T-helper 9 cell (primary cell): ENCODE data around the gene TSEN54.

Experiments used
- DNase-seq: peaks from one replicate; pipeline ENCODE4 v3.0.0-alpha.2; 2020

The TSEN54 gene

GRCh38 chr17:75521951-75522727, 5.8 kb downstream of the TSEN54 start:
- no peak for DNase-seq

- no peak for DNase-seq
These were observed 7.3 kb downstream of the TSEN54 start for GRCh38 chr17:75523647-75524046.

GRCh38 chr17:75524269-75524969, 8.1 kb downstream of the TSEN54 start:
- DNase-seq: no peak

GRCh38 chr17:75524970-75525805, 8.9 kb downstream of the TSEN54 start, which contains the start of gene LLGL2:
LLGL2 (plus strand) TSS chr17:75525697; CDS start chr17:75543427, 17,730 bp downstream.
- peak; percentile 78 for DNase-seq

GRCh38 chr17:75525806-75526554, 9.7 kb downstream of the TSEN54 start:
- no peak for DNase-seq

GRCh38 chr17:75526555-75527270, 10.4 kb downstream of the TSEN54 start:
- no peak for DNase-seq

- DNase-seq: no peak
These were observed 14.8 kb downstream of the TSEN54 start for GRCh38 chr17:75530837-75531720.

GRCh38 chr17:75531721-75532072, 15.4 kb downstream of the TSEN54 start:
- DNase-seq: no peak

GRCh38 chr17:75535119-75535537, 18.8 kb downstream of the TSEN54 start:
- peak; percentile 31 for DNase-seq

GRCh38 chr17:75535871-75536270, 19.5 kb downstream of the TSEN54 start:
- no peak for DNase-seq

GRCh38 chr17:75536366-75536765, 20.0 kb downstream of the TSEN54 start:
- DNase-seq: no peak

- DNase-seq: no peak
These were observed 23.8 kb downstream of the TSEN54 start for GRCh38 chr17:75539967-75540729.

GRCh38 chr17:75540923-75541503, 24.7 kb downstream of the TSEN54 start:
- no peak for DNase-seq

- no peak for DNase-seq
These were observed 25.9 kb downstream of the TSEN54 start for GRCh38 chr17:75542229-75542628.

GRCh38 chr17:75542728-75543336, 26.5 kb downstream of the TSEN54 start:
- DNase-seq: no peak

GRCh38 chr17:75544250-75544649, 27.9 kb downstream of the TSEN54 start:
- no peak for DNase-seq

GRCh38 chr17:75546181-75546580, 29.9 kb downstream of the TSEN54 start:
- DNase-seq: no peak

- DNase-seq: no peak
These were observed 30.8 kb downstream of the TSEN54 start for GRCh38 chr17:75547091-75547490.

GRCh38 chr17:75548813-75549212, 32.5 kb downstream of the TSEN54 start:
- DNase-seq: no peak
